Measurements from ENCODE around the gene PAPSS1. TPM values are rescaled to one million over a fixed set of nuclear protein-coding genes. Genes with fewer than 3 reads are reported as not detected.

The PAPSS1 gene
- total and polyA plus RNA-seq, 11 donors = 5.9 to 32.7 (median 9.3) TPM

DNA sequence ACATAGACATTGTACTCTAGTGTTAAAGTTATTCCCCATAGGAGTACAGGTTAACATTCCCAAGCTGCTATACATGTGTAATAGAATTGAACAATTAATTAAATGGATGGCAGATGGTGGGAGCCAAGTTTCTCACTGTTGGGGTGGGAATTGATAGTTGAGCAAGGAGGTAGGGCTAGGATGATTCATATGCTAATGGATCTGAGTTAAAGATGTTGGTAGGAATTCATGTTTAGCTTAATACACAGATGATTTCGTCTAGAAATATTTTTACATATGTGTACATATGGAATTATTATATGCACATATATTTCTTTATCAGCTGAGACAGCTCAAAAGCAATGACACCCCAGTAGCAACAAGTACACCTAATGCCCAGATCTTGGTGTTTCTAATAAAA is 26.1 kb upstream of the PAPSS1 start:
- TF ChIP-seq CTCF (IDR thresholded peaks at IDR 0.05) (no peak), POLR2A (IDR thresholded peaks at IDR 0.05) (no peak)
- Histone ChIP-seq H3K4me3 (no peak overlapping the region), H3K9me3 (peaks cover 0 to 7% (median 0%) of the 10 kb centered on the region in 12 donors), H3K27me3 (peaks cover 0 to 12% (median 0%) of the 10 kb centered on the region in 9 donors), H3K36me3 (no peaks in the 10 kb centered on the region), H3K27ac (no peak overlapping the region), H3K4me1 (peaks cover 0 to 6% (median 0%) of the 10 kb centered on the region in 12 donors)
- DNase-seq (no peak), ATAC-seq (no peak)
- WGBS, 4 donors = 68 to 85% (median 79%) methylated on average over 1 of the region's 1 CpG
- intact Hi-C loops (cut with DNase I) = no loop called here

GRCh38 chr4:107744532-107744931 is 24.5 kb upstream of the PAPSS1 start:
- no peaks in the 10 kb centered on the region for H3K36me3 ChIP-seq
- peaks cover 0 to 14% (median 0%) of the 10 kb centered on the region in 12 donors for H3K4me1 ChIP-seq
- TF ChIP-seq POLR2A (IDR thresholded peaks at IDR 0.05) = no peak
- TF ChIP-seq CTCF (IDR thresholded peaks at IDR 0.05) = no peak
- peaks cover 0 to 9% (median 0%) of the 10 kb centered on the region in 9 donors for H3K27me3 ChIP-seq
- intact Hi-C loops (cut with DNase I) = no loop called here
- ATAC-seq = no peak
- DNase-seq = no peak
- no peak overlapping the region for H3K4me3 ChIP-seq
- H3K9me3 ChIP-seq = peaks cover 0 to 7% (median 0%) of the 10 kb centered on the region in 12 donors
- H3K27ac ChIP-seq = no peak overlapping the region

DNA sequence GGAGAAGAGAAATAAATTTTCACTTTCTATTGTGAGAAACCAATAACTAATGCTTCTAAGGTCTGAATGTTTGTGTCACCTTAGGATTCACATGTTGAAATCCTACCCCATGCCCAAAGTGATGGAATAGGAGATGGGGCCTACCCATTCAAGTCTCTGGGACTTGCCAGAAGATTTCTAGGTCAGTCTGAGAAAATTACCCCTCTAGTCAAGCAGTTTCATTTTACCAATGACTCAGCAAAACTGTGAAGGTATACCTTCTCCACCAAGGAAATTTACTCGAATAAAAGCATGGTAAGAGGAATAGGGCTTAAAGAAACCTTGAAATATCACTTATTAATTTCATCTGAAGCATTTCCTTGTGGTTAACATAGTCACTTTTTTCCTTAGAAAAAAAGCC is 23.5 kb upstream of the PAPSS1 start:
- Histone ChIP-seq H3K9me3 (peaks cover 0 to 7% (median 0%) of the 10 kb centered on the region in 12 donors), H3K27ac (no peak overlapping the region), H3K36me3 (no peaks in the 10 kb centered on the region), H3K27me3 (peaks cover 0 to 8% (median 0%) of the 10 kb centered on the region in 9 donors), H3K4me3 (no peak overlapping the region), H3K4me1 (peaks cover 0 to 14% (median 0%) of the 10 kb centered on the region in 12 donors)
- WGBS, 4 donors = 70 to 87% (median 80%) methylated on average over 1 of the region's 1 CpG
- TF ChIP-seq POLR2A (IDR thresholded peaks at IDR 0.05) = no peak
- TF ChIP-seq CTCF (IDR thresholded peaks at IDR 0.05) = no peak
- intact Hi-C loops (cut with DNase I) = no loop called here
- ATAC-seq = no peak
- DNase-seq = no peak

- DNase-seq (no peak), ATAC-seq (no peak)
- intact Hi-C loops (cut with DNase I) = no loop called here
- 96 to 100% (median 98%) methylated on average over 1 of the region's 1 CpG for WGBS, 4 donors
- peaks cover 0 to 14% (median under 1%) of the 10 kb centered on the region in 12 donors for H3K4me1 ChIP-seq
- no peak for TF ChIP-seq CTCF (IDR thresholded peaks at IDR 0.05)
- TF ChIP-seq POLR2A (IDR thresholded peaks at IDR 0.05) = no peak
- no peak overlapping the region for H3K4me3 ChIP-seq
- peaks cover 0 to 7% (median 0%) of the 10 kb centered on the region in 12 donors for H3K9me3 ChIP-seq
- no peaks in the 10 kb centered on the region for H3K36me3 ChIP-seq
- H3K27me3 ChIP-seq = peaks cover 0 to 8% (median 0%) of the 10 kb centered on the region in 9 donors
- no peak overlapping the region for H3K27ac ChIP-seq
Measured at GRCh38 chr4:107742791-107743190, 22.8 kb upstream of the PAPSS1 start.
